Testis (tissue), 3 donors: Measurements from ENCODE around the gene LENG1. TPM values are rescaled to one million over a fixed set of nuclear protein-coding genes. Genes with fewer than 3 reads are reported as not detected.

Experiments
- DNase-seq: peaks from one replicate; pipeline ENCODE4 v3.0.0-alpha.2; 2019
- H3K27ac ChIP-seq, 2 donors: fragments of 200-600 bp; sonication (generic); one replicate each; pipeline ENCODE4 v1.5.1; 2019
- H3K27me3 ChIP-seq: fragments of 200-600 bp; sonication (generic); one replicate; pipeline ENCODE4 v1.5.1; 2019
- H3K36me3 ChIP-seq: fragments of 200-600 bp; sonication (generic); one replicate; pipeline ENCODE4 v1.5.1; 2017; ENCODE audit warnings: low read depth; ENCODE audit errors: missing control alignments
- H3K4me1 ChIP-seq: fragments of 200-600 bp; sonication (generic); one replicate; pipeline ENCODE4 v1.5.1; 2019
- H3K4me3 ChIP-seq, 2 donors: fragments of 200-600 bp; sonication (generic); one replicate each; pipeline ENCODE4 v1.5.1; 2017 to 2019
- H3K9me3 ChIP-seq: fragments of 200-600 bp; sonication (generic); one replicate; pipeline ENCODE4 v1.5.1; 2017
- CTCF ChIP-seq, 3 experiments: fragments of 450-650 bp in 2 of 3; fragments of 200-600 bp in 1 of 3; sonication (generic) in 1 of 3; IDR thresholded peaks; one replicate each; pipeline ENCODE4 v1.5.1; 2016 to 2019; ENCODE audit warnings: antibody characterized with exemption in 3 of 3, mild to moderate bottlenecking in 2 of 3, moderate library complexity in 1 of 3
- POLR2A ChIP-seq: fragments of 450-650 bp; IDR thresholded peaks from one replicate; pipeline ENCODE4 v1.6.1; 2017; ENCODE audit warnings: antibody characterized with exemption, mild to moderate bottlenecking, moderate library complexity
- WGBS, 2 donors: methylation state at CpG; one replicate each; pipeline ENCODE4 v1.1.5; 2018; 5-methylcytosine and 5-hydroxymethylcytosine counted together
- intact Hi-C: fragments of 100-400 bp; cut with DNase I; formaldehyde crosslinking; loops from one replicate; pipeline ENCODE4 v1.15.1; 2023; ENCODE audit warnings: low total_unique reads
- polyA plus RNA-seq: library from polyadenylated mRNA; stranded (reverse); fragments of 350-450 nt; fragmentation: Illumina TruSeq; extraction: RNeasy Lipid Tissue Mini Kit (QIAGEN cat#74804); gene quantifications from one replicate; pipeline ENCODE4 v1.2.3, GENCODE V29; 2014; ENCODE audit warnings: low read depth, low replicate concordance; ENCODE audit not compliant: insufficient read depth
- total RNA-seq, 2 donors: library from RNA; depleted of rRNA; stranded (reverse); fragments of >200 nt; gene quantifications; one replicate each; pipeline ENCODE4 v1.2.3, GENCODE V29; 2016

The LENG1 gene
- total and polyA plus RNA-seq, 3 donors from 2014 or later, result 10.2 to 20.6 (median 12.8) TPM

GRCh38 chr19:54133312-54133956 is 26.1 kb downstream of the LENG1 start:
- peaks cover 9% of the 10 kb centered on the region for H3K4me1 ChIP-seq
- no peaks in the 10 kb centered on the region for H3K36me3 ChIP-seq
- no peaks in the 10 kb centered on the region for H3K27me3 ChIP-seq
- no peak overlapping the region for H3K27ac ChIP-seq
- intact Hi-C loops, result no loop called here
- no peak for DNase-seq
- H3K9me3 ChIP-seq, result no peaks in the 10 kb centered on the region
- H3K4me3 ChIP-seq, result no peak overlapping the region
- WGBS, 2 donors, result 72 to 76% methylated on average over 10 of the region's 10 CpGs
- TF ChIP-seq CTCF (IDR thresholded peaks at IDR 0.05), result no peak
- TF ChIP-seq POLR2A, result no peak

GRCh38 chr19:54129617-54129996 is 29.9 kb downstream of the LENG1 start:
- Histone ChIP-seq H3K4me1 (no peaks in the 10 kb centered on the region), H3K27ac (no peak overlapping the region), H3K9me3 (no peaks in the 10 kb centered on the region), H3K27me3 (no peaks in the 10 kb centered on the region), H3K36me3 (no peaks in the 10 kb centered on the region), H3K4me3 (no peak overlapping the region)
- TF ChIP-seq CTCF (IDR thresholded peaks at IDR 0.05) (no peak), POLR2A (no peak)
- intact Hi-C loops, result no loop called here
- 94 to 95% methylated on average over 19 to 20 of the region's 20 CpGs for WGBS, 2 donors
- no peak for DNase-seq

- H3K27ac ChIP-seq, result no peak overlapping the region
- WGBS, 2 donors, result 89 to 96% methylated on average over 5 to 41 of the region's 41 CpGs
- TF ChIP-seq POLR2A, result no peak
- TF ChIP-seq CTCF (IDR thresholded peaks at IDR 0.05), result no peak
Measured at GRCh38 chr19:54128796-54129616, 30.5 kb downstream of the LENG1 start.

GRCh38 chr19:54128441-54128725 is 31.1 kb downstream of the LENG1 start:
- WGBS, 2 donors, result 86 to 89% methylated on average over 19 to 20 of the region's 20 CpGs
- Histone ChIP-seq H3K4me1 (no peaks in the 10 kb centered on the region), H3K36me3 (no peaks in the 10 kb centered on the region), H3K27ac (no peak overlapping the region), H3K4me3 (no peak overlapping the region), H3K9me3 (no peaks in the 10 kb centered on the region), H3K27me3 (no peaks in the 10 kb centered on the region)
- no peak for DNase-seq
- no peak for TF ChIP-seq CTCF (IDR thresholded peaks at IDR 0.05)
- TF ChIP-seq POLR2A, result no peak
- intact Hi-C loops, result no loop called here

More at GRCh38 chr19:54128796-54129616, 30.5 kb downstream of the LENG1 start:
- Histone ChIP-seq H3K27me3 (no peaks in the 10 kb centered on the region), H3K4me1 (no peaks in the 10 kb centered on the region), H3K9me3 (no peaks in the 10 kb centered on the region), H3K36me3 (no peaks in the 10 kb centered on the region), H3K4me3 (no peak overlapping the region)
- intact Hi-C loops, result no loop called here
- DNase-seq, result no peak
